GM10248 (cell line): ENCODE measurements around the gene DNAH11.

Experiments
- CTCF ChIA-PET: fragments of 300-600 bp; sonication (Branson Sonifier 250); formaldehyde crosslinking; extraction: SDS; loops from one replicate; lab custom pipeline; 2021; ENCODE audit warnings: antibody characterized with exemption; lab: Yijun Ruan, JAX
- POLR2A ChIA-PET: fragments of 350-650 bp; sonication (Branson Sonifier 250); formaldehyde crosslinking; extraction: SDS; loops from one replicate; lab custom pipeline; 2020; ENCODE audit warnings: antibody characterized with exemption; lab: Yijun Ruan, JAX
- DNase-seq: peaks from one replicate; pipeline ENCODE4 v3.0.0; 2012; ENCODE audit errors: extremely low spot score
- TF ChIP-seq, protein P1 (sequence below): IDR thresholded peaks from 2 replicates; pipeline ENCODE4 v1.5.1; 2012; ENCODE audit warnings: mild to moderate bottlenecking, low read depth; ENCODE audit errors: extremely low read depth, missing control alignments, control extremely low read depth

The DNAH11 gene

DNA sequence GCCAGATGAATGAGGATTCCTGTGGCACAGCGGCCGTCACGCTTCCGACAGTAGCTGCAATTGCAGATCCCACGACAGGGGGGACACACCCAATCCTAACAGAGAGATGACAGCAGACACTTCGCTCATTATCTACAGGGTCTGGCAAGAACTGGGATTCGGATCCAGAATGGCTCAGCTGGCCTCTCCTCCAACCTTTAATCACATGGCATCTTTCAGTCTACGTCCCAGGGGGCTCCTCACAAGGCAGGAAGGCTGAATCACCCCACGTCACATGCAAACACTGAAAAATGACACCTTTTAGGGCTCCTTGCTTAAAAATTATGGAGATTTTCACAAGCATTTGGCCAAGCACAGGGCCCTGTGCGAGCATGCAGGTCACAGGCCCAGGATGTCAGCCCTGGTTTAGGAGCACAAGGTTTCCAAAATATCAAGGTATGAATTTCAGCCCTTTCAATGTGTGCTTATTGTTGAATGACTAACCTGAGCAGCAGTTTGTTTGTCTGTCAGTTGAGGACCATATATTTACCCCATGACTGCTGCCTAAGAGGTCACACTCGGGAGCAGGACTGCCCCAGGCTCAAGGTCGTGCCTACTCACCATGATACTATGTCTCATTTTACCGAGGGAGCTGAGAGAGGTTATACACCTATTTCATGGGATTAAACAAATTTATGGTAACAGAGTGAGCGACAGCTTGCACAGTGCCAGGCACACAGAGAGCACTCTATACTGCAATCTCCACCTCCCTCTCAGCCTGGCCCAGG lies 360.4 kb downstream of the DNAH11 start:
- CTCF ChIA-PET = interaction anchor here (2.7 kb wide), 1 partner anchor 10 kb away, joined by 6 read pairs; no protein-coding TSS in a partner anchor
- no peak for DNase-seq

DNA sequence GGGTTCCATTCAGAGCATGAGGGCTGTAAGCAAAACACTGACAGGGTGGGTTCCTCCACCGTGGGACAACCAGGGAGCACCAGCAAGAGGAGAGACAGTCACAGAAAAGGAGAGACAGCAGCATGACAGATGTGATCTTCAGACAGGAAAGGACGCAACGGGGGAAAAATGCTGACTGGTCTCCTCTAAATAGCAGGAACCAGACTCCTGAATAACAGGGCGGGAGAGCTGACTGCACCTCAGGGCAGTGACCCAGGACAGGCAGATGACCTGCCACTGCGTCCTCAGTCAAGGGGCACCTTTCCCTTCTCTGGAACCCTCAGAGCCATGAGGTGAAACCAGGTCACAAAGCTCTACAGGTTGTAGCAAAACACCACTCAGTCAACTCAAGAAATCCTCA lies 365.9 kb downstream of the DNAH11 start:
- CTCF ChIA-PET = interaction anchor here (1.2 to 1.7 kb wide), 2 partner anchors 12 to 14 kb away, joined by 3 to 4 read pairs; no protein-coding TSS in a partner anchor
- POLR2A ChIA-PET = no interaction called here

More for the DNA sequence above, 360.4 kb downstream of the DNAH11 start:
- POLR2A ChIA-PET = no interaction called here
- TF ChIP-seq, protein P1, sequence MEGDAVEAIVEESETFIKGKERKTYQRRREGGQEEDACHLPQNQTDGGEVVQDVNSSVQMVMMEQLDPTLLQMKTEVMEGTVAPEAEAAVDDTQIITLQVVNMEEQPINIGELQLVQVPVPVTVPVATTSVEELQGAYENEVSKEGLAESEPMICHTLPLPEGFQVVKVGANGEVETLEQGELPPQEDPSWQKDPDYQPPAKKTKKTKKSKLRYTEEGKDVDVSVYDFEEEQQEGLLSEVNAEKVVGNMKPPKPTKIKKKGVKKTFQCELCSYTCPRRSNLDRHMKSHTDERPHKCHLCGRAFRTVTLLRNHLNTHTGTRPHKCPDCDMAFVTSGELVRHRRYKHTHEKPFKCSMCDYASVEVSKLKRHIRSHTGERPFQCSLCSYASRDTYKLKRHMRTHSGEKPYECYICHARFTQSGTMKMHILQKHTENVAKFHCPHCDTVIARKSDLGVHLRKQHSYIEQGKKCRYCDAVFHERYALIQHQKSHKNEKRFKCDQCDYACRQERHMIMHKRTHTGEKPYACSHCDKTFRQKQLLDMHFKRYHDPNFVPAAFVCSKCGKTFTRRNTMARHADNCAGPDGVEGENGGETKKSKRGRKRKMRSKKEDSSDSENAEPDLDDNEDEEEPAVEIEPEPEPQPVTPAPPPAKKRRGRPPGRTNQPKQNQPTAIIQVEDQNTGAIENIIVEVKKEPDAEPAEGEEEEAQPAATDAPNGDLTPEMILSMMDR = no peak

DNA sequence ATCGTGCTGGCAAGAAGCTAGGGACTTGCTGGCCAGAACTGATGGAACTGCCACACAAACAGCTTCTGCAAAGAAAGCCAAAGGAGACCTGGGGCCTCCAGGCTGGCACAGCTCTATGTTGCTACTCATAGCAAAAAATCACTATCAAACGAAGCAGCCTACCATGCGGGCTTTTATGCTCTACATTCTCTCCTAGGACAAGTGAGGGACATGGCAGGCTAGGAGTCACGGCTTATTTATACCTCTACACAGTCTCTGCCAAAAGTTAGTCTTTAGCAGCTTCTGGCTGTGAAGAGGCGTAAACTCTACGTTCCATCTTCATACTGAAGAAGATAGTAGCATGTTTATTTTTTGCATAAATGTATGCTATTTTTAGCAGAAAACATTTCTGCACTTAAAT lies 367.4 kb downstream of the DNAH11 start:
- DNase-seq = no peak
- ChIA-PET POLR2A (no interaction called here), CTCF (interaction anchor here (1.7 kb wide), 1 partner anchor 11 kb away, joined by 4 read pairs; no protein-coding TSS in a partner anchor)
- TF ChIP-seq, protein P1 = no peak

More for the DNA sequence above, 365.9 kb downstream of the DNAH11 start:
- DNase-seq = no peak
- TF ChIP-seq, protein P1 = no peak

DNA sequence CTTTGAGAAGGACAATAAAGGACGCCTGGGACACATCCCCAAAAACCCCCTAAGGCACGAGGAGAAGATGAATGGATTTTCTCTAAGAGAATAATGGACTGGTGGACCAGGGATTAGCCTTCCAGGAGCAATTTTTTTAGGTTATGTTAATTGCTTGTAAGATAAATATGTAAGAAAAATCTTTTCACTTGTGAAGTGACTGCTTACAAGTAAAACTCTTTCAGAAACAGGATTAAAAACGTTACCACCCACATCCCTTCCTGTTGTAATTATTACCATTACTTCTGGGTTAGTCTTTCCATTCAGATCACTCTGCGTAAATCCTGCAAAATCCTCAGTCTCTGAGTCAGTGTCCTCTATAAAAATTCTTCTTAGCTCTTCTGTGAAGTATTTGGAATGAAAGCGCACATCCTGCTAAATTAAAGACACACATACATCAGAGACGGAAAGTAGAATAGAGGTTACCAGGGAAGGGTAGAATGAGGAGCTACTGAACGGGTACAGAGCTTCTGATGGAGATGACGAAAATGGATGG lies 368.6 kb downstream of the DNAH11 start:
- TF ChIP-seq, protein P1 = no peak
- CTCF ChIA-PET = interaction anchor here (0.7 to 1.7 kb wide), 4 partner anchors 9 to 48 kb away, joined by 3 to 4 read pairs (median 4); no protein-coding TSS in a partner anchor
- no peak for DNase-seq
- POLR2A ChIA-PET = no interaction called here

DNA sequence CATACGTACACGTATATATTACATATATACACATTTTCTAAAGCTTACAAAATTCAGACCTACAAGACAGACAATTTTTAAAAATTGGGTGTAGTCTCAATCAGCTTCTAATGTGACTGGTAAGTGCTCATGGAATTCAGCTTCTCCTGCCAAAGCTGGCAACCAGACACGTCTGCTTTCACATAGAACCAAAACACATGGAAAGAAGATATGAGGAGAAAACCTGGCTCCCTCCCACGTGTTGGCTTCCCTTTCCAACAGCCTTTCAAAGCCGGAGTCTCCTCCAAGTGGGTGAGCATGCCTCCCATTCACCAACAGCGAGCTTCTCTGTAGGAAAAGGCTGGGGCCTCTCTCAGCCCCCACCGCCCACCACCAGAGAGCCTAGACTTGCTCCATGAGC lies 369.5 kb downstream of the DNAH11 start:
- CTCF ChIA-PET = interaction anchor here (1.3 to 1.7 kb wide), 5 partner anchors 8 to 89 kb away, joined by 4 to 6 read pairs (median 4); no protein-coding TSS in a partner anchor
- POLR2A ChIA-PET = no interaction called here
- TF ChIP-seq, protein P1 = no peak
- no peak for DNase-seq

DNA sequence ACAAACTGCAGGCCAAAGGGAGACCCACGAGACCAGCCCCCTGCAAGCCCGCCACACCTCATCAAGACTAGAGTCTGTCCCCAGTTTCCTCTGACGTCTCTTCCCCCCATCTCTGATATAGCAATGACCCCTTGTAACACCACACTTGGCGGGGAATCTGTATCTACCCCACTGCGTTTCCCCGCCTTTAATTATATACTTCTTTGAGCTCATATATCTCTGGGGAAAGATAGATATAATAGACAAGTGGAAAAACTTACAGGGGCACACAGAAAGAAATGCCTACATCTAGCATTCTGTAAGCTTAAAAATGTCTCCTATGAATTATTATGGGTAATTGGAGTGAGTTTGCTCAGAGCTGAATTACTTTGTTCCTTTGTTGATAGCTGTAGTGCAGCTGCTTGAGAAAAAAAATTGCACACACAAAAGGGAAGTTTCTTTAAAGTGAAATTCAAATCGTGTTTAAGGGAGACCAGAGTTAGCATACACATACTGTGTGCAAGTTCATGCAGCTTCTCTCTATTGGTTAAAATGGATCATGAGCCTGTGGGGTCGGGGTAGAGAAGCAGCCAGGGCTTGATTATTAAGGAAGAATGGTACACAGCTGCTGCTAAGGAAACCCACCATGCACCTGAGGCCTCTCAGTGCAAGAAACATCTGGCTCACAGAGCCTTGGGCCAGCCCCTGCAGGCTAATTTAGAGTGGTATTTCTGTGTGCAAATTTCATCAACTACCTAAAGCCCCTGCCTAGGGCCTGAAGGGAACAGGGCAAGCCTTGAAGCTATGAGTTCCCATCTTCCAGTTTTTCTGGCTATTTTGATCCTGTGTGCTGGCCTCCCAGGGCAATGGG lies 370.3 kb downstream of the DNAH11 start:
- ChIA-PET CTCF (interaction anchor here (1.3 kb wide), 2 partner anchors 10 to 88 kb away, joined by 5 to 6 read pairs; no protein-coding TSS in a partner anchor), POLR2A (no interaction called here)
- TF ChIP-seq, protein P1 = no peak
- DNase-seq = no peak
